AML-193 (cell line): ENCODE results near the gene TMEM50B.
A peak's percentile ranks its signal among the peaks of the same experiment; 100 is the strongest.
"Not testable (repeated sequence)": the region's sequence is repeated elsewhere in the genome, so short reads cannot be mapped to it uniquely, and the experiment has no call there.

Experiments
- DNase-seq, 2 experiments: peaks; one replicate each; lab custom pipeline; 2025; lab: John Stamatoyannopoulos, UW

The TMEM50B gene

DNA sequence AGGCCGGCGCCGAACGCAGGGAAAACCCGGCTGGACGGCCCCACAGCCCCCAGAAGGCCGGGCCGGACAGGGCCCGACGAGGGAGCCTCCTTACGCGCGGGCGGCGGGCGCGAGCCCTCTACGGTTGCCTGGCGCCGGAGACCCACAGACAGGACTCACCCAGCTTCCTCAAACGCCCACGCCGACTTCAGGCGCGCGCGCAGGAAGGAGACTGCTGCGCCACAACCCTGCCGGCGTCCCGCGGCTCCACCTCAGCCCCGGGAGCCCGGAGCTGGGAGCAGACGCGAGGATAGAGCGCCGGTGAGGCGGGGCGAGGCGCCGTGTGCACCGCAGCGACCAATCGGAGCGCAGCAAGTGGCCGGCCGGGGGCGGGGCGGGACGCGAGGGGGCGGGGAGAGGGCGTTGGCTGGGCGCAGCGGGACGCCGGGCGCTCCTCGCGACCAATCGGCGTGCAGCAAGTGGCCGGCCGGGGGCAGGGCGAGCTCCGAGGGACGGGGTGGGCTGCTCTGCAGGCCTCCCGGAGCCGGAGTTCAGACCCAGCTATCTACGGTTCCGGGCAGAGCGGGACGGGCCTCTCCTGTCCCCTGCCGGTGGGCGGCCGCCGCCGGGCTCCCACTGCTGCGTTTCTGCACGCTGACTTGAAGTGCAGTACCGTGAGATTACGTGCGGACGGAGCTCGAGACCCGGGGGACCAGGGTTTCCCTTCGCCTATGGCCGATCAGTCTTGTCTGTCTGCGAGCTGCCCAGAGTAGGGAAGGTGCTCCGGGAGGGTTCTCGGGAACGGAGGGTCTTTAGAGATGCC, at the start of gene TMEM50B:
Gene TMEM50B (minus strand): TSS at position 296 of the 802 bp plus-strand sequence. CDS start 11,089 bp downstream, outside the sequence.
- DNase-seq = peak; percentile 92 to 93

DNA sequence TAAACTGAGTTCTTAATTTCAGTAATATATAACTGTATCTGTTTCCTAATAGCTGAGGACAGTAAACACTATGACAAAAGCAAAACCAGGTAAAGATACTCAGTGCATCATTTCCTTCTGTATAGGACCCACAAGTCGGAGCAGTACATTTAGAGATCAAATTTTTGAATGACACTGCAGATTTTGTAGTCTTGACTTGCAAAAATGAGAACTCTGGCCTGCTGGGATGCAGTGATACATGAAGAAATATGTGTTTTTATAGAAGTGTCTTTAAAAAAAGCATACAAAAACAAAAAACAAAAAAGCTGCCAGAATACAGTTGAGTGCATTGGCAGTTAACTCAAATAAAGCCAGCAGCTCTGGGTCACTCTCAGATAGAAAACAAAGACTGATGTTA, 43.2 kb upstream of the TMEM50B start:
- DNase-seq = no peak

DNA sequence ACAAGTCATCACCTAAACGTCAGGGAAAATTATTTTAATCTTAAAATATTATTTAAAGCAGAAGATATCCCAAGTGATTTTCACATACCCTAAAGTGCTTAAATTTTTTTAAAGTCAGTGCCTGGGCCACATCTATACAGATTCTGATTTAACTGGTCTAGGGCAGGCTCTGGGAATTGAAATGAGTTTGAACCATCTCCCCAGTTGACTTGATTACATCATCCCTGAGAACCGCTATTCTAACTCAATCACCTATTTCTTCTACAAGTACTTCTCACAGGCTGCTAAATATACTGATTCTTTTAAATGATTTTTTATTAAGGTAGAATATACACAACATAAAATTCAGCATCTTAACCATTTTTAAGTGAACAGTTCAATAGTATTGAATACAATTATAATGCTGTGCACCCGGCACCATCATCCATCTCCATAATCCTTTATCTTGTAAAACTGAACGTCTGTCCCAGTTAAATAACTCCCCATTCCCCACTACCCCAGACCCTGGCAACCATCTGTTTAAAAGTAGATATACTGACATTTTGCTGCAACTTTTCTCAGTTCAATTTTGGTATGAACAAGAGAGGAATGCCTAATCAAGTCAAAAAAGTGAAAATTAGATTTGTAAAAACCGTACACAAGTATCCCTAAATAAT, 42.7 kb upstream of the TMEM50B start:
- DNase-seq = no peak

DNA sequence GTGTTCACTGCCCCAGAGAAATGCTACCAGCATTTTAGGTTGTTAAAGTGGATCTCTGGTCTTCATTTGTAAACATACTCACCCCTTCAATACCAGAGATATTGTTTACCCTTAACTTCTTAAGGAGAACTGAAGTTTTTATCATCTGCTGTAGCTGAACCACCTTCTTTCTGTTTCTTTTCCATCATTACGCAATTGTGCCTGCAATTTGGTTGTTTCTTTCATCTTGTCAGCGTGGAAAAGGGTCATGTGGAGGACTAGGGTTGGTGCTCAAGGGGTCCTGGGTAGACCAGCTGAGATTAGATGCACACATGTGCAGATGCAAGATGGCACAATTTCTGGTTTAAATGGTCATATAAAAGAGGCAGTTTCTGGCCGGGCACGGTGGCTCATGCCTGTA, 39.1 kb upstream of the TMEM50B start:
- no peak for DNase-seq

DNA sequence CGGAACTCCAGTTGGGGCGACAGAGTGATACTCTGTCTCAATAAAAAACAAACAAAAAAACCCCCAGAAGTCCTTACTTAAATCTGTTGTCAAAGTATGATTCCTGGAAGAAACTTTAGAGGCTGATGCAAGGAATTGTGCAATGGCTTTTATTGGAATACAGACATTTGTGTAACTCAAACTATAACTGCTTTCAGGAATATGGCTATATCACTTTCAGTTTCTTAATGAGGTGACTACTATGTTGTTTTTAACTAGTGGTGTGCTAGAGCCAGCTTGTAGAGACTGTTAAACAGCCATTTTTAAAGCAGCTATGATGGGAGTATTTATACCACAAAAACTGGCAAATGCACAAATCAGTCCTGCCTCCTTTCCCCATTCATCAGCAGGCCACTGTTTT, 34.5 kb upstream of the TMEM50B start:
- DNase-seq = no peak

DNA sequence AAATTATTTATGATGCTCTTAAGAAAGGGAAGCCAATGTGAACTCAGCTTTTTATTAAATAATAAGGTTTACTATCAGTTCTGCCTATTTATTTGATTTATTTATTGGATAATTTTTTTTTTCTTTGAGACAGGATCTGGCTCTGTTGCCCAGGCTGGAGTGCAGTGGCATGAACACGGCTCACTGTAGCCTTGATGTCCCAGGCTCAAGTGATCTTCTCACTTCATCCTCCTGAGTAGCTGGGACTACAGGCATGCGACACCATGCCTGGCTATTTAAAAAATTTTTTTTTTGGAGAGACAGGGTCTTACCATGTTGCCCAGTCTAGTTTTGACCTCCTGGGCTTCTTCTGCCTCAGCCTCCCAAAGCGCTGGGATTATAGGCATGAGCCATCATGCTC, 32.7 kb upstream of the TMEM50B start:
- no peak for DNase-seq

DNA sequence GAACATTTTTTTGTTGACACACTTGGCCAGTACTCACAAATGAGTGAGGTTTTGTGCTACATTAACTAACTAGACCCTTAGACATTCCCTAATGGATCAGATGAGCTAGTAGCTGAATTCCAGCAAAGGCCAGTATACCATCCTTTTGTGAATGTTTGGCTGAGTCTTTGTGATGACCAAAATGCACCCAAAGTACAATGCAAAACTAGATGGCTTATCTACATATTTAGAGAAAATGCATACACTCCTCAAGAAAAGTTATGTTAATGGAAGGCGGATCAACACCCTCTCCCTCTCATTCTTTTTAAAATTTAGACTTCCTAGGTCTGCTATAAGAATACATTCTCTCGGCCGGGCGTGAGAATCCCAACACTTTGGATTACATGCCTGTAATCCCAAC, 31.9 kb upstream of the TMEM50B start:
- DNase-seq = no peak

DNA sequence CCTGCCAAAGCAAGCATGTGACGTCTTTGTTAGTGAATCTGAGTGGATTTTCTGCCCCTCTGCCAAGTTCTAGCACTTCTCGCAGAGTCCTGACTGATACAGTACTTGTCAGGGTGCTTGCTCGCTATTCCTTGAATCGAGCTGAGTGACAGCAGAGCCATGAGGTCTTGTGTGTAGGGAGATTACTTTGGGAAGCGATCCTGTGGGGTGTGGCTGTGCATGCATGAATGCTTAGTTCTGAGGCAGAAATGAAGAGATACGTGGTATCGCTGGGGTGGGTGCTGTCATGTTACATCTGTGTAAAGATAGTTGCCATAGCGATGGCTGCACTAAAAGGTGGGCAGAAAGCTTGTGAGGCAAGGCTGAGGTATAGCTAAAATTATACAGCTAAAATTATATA, 31.1 kb upstream of the TMEM50B start:
- DNase-seq = no peak

DNA sequence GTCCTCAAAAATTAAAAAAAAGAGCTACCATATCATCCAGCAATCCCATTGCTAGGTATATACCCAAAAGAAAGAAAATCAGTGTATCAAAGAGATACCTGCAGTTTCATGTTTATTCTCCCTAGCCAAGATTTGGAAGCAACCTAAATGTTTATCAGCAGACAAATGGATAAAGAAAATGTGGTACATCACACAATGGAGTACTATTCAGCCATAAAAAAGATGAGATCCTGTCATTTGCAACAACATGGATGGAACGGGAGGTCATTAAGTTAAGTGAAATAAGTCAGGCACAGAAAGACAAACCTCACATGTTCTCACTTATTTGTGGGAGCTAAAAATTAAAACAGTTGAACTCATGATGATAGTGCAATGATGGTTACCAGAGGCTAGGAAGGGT, 27.2 kb upstream of the TMEM50B start:
- not testable (repeated sequence) for DNase-seq

DNA sequence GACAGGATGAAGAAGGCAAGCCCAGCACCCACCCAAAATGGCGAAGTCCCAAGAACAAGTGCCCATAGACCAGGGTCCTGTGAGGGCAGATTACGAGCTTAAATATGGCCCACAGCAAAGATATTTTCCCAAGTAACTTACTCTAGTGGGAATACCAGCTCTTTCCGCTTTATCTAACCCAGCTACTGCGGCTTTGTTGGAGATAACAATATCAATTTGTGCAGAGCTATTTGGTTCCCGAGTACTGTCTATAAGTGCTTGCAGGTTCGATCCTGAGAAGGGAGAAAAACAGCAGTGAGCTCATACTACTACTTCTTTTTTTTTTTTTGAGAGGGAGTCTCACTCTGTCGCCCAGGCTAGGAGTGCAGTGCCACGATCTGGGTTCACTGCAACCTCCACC, 26.1 kb upstream of the TMEM50B start:
- no peak for DNase-seq

DNA sequence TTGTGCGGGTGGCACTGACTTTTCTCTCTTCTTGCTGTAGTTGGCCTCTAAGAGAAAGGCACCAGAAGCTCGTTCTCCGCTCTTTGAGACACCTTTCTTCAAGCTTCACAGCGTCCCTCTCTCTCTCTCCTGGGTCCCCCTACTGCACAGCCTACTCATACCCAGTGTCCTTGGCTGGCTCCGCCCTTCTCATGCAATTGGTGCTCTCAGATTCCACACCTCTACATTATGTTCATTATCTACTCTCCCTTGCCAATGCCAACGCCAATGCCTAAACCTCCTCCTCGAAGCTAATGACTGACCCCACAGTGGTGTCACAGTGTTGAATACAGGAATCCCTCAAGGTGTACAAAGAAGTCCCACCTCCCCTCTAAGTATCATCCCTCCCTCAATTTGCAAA, 16.6 kb upstream of the TMEM50B start:
- DNase-seq = no peak

DNA sequence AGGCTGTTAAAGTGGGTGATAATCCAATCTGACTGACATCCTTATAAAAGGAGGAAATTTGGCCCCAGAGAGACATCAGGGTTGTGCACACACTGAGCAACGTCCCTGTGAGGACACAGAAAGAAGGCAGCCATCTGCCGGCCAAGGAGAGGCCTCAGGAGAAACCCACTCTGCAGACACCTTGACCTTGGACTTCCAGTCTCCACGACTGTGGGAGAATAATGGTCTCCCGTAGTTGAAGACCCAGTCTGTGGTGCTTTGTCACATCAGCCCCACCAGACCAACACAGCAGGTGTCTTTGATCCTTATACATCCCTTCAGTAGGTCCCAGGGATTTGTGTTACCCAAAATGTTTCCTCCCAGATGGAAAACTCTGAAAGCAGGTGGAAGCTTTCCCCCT, 16.0 kb upstream of the TMEM50B start:
- DNase-seq = no peak

DNA sequence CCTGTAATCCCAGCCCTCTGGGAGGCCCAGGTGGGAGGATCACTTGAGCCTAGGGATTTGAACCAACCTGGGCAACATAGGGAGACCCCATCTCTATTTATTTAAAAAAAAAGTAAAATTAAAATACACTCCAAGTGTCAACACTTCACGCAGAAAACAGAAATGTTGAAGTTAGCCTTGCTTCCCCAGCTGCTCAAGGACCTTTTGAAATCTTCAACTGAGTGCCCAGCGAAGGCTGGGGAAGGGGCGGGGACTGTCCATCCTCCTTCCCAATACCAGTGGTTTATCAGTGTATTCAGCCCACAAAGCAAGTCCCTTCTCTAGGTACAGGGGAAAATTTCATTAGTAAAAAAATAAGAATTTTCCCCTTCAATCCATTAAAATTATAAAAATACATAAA, 14.0 kb upstream of the TMEM50B start:
- DNase-seq = no peak

DNA sequence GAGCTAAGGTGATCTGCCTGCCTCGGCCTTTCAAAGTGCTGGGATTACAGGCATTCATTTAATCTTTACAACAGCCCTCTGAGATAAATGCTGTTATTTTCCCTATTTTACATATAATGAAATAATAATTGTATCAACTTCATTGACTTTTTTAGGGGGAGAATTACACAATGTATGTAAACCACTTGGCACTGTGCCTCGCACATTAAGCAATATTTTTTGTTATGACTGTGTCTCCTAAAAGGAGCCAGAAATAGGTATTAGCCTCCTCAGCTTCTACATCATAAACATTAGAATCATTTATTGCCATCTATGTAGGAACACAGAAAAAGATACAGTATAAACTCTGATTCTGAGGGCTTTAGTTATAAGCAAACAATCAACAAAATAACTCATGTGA, 12.8 kb upstream of the TMEM50B start:
- peak; percentile 12 to 26 for DNase-seq

DNA sequence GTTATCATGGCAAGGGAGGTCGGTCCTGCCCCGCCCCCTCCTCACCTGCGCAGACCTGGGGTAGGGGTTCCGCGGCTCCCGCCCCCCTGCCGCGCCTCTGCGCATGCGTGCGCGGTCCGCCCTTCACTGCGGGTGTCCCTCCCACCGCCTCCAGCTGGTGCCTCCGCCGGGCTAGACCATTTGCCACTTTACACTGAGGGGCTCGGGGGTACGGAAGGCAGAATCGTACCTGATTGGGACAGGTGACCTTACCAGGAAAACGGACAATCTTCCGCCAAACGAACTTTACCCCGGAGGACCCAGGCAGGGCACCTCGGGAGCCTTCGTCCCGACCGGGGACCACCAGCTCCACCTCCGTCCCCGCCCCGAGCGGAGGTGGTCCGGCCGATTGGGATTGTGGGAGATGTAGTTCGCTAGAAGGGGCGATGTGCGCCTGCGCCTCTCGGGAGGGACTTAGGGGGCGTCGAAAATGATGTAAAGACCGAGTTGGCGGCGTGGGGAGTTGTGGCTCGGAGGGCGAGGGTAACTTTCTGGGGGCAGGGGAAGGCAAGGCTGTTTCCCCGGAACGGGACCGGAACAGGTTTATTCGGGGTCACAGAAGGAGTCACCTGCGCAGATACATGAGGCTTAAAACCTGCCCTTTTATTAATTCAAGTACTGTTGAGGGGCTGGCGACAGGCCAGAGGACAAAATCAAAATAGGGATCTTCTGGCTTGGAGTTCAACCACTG, 11.8 kb upstream of the TMEM50B start, which contains the start of gene DNAJC28:
Gene DNAJC28 (minus strand): TSS at position 344 of the 730 bp plus-strand sequence. CDS start 2,323 bp downstream, outside the sequence.
- peak; percentile 66 to 75 for DNase-seq

DNA sequence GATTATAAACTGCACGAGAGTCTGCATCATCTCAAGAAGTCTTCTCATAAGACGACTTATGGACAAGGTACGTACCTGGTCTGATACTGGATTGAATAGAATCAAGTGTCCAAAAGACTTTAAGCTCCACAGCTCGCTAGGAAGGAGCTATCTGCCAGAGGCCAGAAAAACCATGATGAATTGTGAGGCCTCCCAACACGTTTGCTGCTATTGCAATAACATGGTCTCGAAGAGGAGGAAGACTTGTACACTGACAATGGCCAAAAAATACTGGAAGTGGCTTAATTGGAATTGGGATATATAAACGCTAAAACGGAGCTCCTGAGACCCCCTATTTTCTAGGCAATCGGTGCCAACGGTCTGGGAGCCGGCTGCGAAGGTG, 11.2 kb upstream of the TMEM50B start:
- DNase-seq = no peak

DNA sequence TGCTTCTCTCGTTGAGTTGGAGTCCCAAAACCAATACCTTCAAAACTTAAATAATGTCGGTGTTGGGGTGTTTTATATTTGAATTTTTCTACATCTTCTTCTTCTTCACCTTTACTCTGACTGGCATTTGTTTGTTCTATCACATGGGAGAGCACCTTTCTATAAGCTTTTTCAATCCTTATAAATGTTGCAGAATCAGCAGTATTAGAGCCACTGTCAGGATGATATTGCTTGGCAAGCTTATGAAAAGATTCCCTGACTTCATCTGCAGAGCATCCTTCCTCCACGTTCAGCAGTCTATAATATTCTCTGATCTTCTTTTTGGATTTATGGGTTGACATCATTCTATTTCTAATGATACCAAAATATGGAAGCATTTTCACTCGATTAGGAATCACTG, 9.2 kb upstream of the TMEM50B start:
- DNase-seq = no peak

DNA sequence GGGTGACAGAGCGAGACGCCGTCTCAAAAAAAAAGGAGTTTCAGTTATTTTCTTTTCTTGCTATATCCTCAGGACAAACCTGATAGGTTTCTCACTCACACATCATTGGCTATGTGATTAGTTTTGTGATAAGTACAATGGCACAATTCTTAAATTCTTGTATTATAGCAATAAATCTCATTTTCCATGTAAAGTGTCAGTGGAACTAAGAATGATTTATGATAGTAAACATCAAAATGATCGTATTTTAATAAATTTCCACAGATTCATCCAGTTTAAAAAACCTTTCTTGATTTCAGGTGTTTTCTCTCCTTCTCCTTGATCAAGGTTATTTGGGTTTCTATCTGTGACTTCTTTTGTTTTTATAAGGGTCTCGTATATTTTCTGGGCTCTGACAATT, 8.2 kb upstream of the TMEM50B start:
- DNase-seq = no peak

DNA sequence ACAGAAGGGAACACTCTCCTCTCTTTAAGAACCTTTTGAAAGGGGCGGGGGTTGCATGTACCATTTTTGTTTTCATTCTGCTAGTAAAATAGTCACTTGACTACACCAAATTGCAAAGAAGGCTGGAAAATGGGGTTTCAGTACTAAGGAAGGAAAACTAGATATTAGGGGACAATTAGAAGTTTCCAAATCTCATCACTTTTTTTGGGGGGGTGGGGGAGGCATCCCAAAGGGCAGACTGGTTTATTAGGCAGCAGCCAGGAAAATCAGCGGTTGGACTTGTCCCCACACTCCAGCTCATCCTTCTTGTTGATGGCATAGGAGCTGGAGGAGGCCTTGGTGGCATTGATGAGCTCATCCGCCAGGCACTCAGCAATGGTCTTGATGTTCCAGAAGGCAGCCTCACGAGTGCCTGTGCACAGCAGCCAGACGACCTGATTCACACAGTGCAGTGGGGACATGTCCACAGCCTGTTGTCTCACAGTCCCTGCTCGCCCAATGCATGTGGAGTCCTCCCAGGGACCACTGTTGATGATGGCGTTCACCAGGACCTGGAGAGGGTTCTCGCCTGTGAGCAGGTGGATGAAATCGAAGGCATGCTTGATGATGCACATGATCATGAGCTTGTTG, 1.7 kb upstream of the TMEM50B start:
- DNase-seq = no peak

DNA sequence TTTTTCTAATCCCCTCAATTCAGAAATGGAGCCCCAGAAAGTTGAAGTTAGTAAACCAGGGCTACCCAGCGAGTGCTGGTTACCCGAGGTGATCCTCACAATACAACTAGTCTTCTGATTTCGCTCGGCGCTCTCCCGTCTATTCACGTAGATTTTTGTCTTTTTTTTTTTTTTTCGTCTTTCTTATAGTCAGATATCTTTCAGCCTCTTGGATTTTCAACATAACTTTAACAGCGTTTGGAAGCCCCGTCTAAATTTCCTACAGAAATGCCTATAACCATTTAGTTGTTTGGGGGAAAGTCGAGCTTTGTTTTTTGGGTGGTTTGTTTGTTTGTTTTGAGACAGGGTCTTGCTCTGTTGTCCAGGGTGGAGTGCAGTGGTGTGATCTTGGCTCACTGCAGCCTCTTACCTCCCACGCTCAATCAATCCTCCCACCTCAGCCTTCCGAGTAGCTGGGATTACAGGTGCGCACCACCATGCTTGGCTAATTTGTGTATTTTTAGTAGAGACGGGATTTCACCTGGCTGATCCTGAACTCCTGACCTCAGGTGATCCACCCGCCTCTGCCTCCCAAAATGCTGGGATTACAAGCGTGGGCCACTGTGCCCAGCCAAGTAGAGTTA, 818 bp upstream of the TMEM50B start:
- no peak for DNase-seq

DNA sequence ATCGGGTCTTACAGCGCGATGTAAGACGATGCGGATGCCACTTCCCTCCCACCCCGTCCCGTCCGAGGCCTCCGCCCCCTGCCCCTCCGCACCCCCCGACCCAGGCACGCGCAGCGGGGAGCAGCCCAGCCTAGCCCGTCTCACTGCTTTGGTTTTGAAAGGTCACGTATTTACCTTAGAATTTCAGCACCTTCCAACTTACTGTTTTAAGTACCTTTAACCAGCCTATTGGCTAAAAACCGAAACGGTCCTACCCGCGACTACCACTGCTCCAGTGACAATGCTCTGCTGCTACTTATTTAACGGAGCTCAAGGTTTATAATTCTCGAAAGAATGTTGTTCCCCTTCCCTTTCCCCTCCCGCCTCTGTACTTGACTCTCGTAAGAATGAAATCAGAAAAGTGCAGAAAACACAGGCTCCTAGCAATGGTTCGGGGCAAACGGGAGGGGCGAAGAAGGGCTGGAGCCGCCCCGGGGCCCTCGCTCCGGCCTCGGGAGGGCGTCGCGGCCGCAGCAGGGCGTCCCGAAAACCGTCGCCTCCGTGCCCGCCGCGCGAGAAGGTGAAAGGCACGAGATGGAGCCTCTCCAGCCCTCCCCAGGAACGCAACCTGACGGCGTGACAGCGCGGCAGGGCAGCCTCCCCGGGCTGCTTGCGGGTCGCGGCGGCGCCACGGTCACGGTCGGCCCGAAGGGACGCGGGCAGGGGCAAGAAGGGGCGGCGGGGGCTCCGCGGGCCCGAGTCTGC, 667 bp downstream of the TMEM50B start:
- DNase-seq = peak; percentile 18 to 55
